NCI-H187 treated with DMSO at 0.1 percent for 48 hours (cell line): ENCODE results near the gene RCVRN.
"Not testable (repeated sequence)": the region's sequence is repeated elsewhere in the genome, so short reads cannot be mapped to it uniquely, and the experiment has no call there.

Source experiments
- DNase-seq: peaks from one replicate; lab custom pipeline; 2025; lab: John Stamatoyannopoulos, UW

RCVRN gene

GRCh38 chr17:9922012-9922848 lies 17.2 kb upstream of the RCVRN start:
- no peak for DNase-seq

GRCh38 chr17:9921216-9921615 lies 16.1 kb upstream of the RCVRN start:
- DNase-seq, result not testable (repeated sequence)

- no peak for DNase-seq
Measured at GRCh38 chr17:9918804-9919352, 13.8 kb upstream of the RCVRN start.

- DNase-seq, result no peak
Measured at GRCh38 chr17:9918352-9918751, 13.3 kb upstream of the RCVRN start.

- DNase-seq, result no peak
Measured at GRCh38 chr17:9917801-9918200, 12.7 kb upstream of the RCVRN start.

GRCh38 chr17:9917131-9917530 lies 12.1 kb upstream of the RCVRN start:
- no peak for DNase-seq

- DNase-seq, result no peak
Measured at GRCh38 chr17:9916108-9916507, 11.0 kb upstream of the RCVRN start.

- no peak for DNase-seq
Measured at GRCh38 chr17:9913476-9913875, 8.4 kb upstream of the RCVRN start.

GRCh38 chr17:9912121-9913099 lies 7.3 kb upstream of the RCVRN start:
- DNase-seq, result no peak

GRCh38 chr17:9911089-9911488 lies 6.0 kb upstream of the RCVRN start:
- DNase-seq, result no peak

- no peak for DNase-seq
Measured at GRCh38 chr17:9908649-9909042, 3.6 kb upstream of the RCVRN start.

GRCh38 chr17:9907883-9908648 lies 3.0 kb upstream of the RCVRN start:
- DNase-seq, result no peak

GRCh38 chr17:9907131-9907530 lies 2.1 kb upstream of the RCVRN start:
- DNase-seq, result no peak

- DNase-seq, result no peak
Measured at GRCh38 chr17:9906616-9907015, 1.5 kb upstream of the RCVRN start.

GRCh38 chr17:9905902-9906301 lies 831 bp upstream of the RCVRN start:
- DNase-seq, result no peak

- DNase-seq, result no peak
Measured at GRCh38 chr17:9904277-9905077, 594 bp downstream of the RCVRN start.

GRCh38 chr17:9902120-9902519 lies 3.0 kb downstream of the RCVRN start:
- DNase-seq, result no peak

- DNase-seq, result no peak
Measured at GRCh38 chr17:9900784-9901183, 4.3 kb downstream of the RCVRN start.

- DNase-seq, result no peak
Measured at GRCh38 chr17:9900044-9900594, 5.0 kb downstream of the RCVRN start.

- DNase-seq, result no peak
Measured at GRCh38 chr17:9899280-9900043, 5.6 kb downstream of the RCVRN start.
